H7 (cell line): ENCODE data around the gene DTX4. TPM values are rescaled to one million over a fixed set of nuclear protein-coding genes. Genes with fewer than 3 reads are reported as not detected.

Experiments
- DNase-seq: peaks from one replicate; pipeline ENCODE4 v3.0.0; 2012
- H3K27me3 ChIP-seq: 2 replicates; pipeline ENCODE4 v1.6.0; 2011; ENCODE audit warnings: mild to moderate bottlenecking, low read length; ENCODE audit not compliant: control insufficient read depth, insufficient read depth
- H3K36me3 ChIP-seq: replicated peaks from 2 replicates; pipeline ENCODE4 v1.5.1; 2011; ENCODE audit warnings: low read length; ENCODE audit not compliant: control insufficient read depth, insufficient read depth
- H3K4me3 ChIP-seq: 2 replicates; pipeline ENCODE4 v1.5.1; 2011; ENCODE audit warnings: low read depth, mild to moderate bottlenecking, control low read depth, low read length, moderate library complexity; ENCODE audit not compliant: insufficient read depth
- total RNA-seq: library from RNA; depleted of rRNA; stranded (reverse); fragments of >200 nt; shearing (Covaris generic); gene quantifications from 2 replicates; pipeline ENCODE4 v1.2.3, GENCODE V29; 2014

DTX4 gene
- total RNA-seq, 1 experiment from 2014 or later, result 7.6 TPM

- H3K27me3 ChIP-seq, result no peaks in the 10 kb centered on the region
- DNase-seq, result no peak
- peaks cover 1% of the 10 kb centered on the region; the same call in 1 of the 2 replicates for H3K36me3 ChIP-seq
- no peak overlapping the region for H3K4me3 ChIP-seq
These were observed 8.3 kb downstream of the DTX4 start for GRCh38 chr11:59180168-59180776.

- peaks cover 1% of the 10 kb centered on the region; the same call in 1 of the 2 replicates for H3K36me3 ChIP-seq
- no peaks in the 10 kb centered on the region for H3K27me3 ChIP-seq
- H3K4me3 ChIP-seq, result no peak overlapping the region
- no peak for DNase-seq
These were observed 9.0 kb downstream of the DTX4 start for GRCh38 chr11:59180907-59181306.

DNA sequence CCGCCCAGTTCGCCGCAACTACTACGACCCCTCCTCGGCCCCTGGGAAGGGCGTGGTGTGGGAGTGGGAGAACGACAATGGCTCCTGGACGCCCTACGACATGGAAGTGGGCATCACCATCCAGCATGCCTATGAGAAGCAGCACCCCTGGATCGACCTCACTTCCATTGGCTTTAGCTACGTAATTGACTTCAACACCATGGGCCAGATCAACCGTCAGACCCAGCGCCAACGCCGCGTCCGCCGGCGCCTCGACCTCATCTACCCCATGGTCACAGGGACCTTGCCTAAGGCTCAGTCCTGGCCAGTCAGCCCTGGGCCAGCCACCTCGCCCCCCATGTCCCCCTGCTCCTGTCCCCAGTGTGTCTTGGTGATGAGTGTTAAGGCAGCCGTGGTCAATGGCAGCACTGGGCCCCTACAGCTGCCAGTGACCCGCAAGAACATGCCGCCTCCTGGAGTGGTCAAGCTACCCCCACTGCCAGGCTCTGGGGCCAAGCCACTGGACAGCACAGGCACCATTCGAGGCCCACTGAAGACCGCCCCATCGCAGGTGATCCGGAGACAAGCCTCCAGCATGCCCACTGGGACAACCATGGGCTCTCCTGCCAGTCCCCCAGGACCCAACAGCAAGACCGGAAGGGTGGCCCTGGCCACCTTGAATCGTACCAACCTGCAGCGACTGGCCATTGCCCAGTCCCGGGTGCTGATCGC is 10.0 kb downstream of the DTX4 start:
- Histone ChIP-seq H3K36me3 (peaks cover 1% of the 10 kb centered on the region; the same call in 1 of the 2 replicates), H3K4me3 (no peak overlapping the region), H3K27me3 (no peaks in the 10 kb centered on the region)
- DNase-seq, result no peak

DNA sequence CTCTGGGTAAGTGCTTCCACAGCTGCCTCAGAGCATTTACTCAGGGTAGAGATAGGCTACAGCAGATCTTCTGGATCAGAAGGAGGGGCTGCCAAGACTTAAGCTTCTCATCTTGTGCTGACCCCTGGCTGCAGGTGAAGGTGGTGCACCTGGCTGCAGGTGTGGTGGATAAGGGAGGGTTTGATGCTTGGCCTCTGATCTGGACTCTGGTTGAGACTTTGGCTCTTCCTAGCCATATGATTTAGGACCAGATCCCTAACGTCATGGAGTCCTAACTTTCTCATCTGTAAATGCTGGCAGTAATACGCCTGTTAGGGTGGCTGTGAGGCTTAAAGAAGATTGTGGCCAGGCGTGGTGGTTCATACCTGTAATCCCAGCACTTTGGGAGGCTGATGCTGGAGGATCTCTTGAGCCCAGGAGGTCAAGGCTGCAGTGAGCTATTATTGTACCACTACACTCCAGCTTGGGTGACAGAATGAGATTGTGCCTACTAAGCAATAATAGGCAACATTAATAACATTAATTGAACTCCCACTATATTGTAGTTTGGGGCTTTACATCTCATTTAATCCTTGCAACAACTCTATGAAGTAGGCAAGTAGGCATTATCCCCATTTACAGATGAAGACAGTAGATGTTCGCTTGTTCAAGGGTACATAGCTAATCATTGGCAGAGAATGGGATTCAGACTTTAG is 10.7 kb downstream of the DTX4 start:
- Histone ChIP-seq H3K27me3 (no peaks in the 10 kb centered on the region), H3K4me3 (no peak overlapping the region), H3K36me3 (peaks cover 1% of the 10 kb centered on the region; the same call in 1 of the 2 replicates)
- peak; percentile 89 for DNase-seq

- no peaks in the 10 kb centered on the region for H3K27me3 ChIP-seq
- H3K36me3 ChIP-seq, result peaks cover 1% of the 10 kb centered on the region; the same call in 1 of the 2 replicates
- H3K4me3 ChIP-seq, result no peak overlapping the region
- no peak for DNase-seq
These were observed 11.8 kb downstream of the DTX4 start for GRCh38 chr11:59183771-59184170.

DNA sequence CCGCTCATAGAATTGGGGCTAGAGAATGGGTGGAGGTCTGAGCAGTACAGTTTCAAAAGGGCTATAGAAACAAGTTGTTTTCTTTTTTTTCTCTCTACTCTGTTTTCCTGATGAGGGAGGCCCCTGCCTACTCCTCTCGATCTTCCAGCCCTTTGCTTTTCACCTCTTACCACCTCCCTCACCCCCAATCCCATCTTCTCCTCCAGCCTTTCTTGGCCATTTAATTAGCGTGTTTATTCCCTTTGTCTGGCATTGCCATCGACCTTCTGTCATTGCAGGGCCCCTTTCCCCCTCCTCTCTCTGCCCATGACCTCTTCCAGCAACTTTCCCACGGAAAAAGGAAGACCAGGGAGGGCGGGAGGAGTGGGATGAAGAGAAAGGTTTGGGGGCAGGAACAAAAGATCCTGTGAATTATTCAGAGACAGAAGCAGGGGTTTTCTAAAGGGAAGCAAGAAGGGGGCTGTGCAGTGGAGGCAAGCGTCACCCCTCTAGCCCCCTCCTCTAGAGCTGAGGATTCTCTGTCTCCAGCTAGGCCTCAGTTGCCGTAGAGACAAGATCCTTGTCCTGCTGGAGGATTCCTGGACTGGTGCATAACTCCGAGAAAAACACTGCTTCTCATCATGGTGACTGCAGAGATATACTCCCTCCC is 12.9 kb downstream of the DTX4 start:
- Histone ChIP-seq H3K36me3 (peaks cover 4% of the 10 kb centered on the region; the same call in 1 of the 2 replicates), H3K27me3 (no peaks in the 10 kb centered on the region), H3K4me3 (no peak overlapping the region)
- peak; percentile 20 for DNase-seq

GRCh38 chr11:59185386-59185945 is 13.5 kb downstream of the DTX4 start:
- Histone ChIP-seq H3K4me3 (no peak overlapping the region), H3K36me3 (peaks cover 4% of the 10 kb centered on the region; the same call in 1 of the 2 replicates), H3K27me3 (no peaks in the 10 kb centered on the region)
- no peak for DNase-seq

- DNase-seq, result peak; percentile 80
- Histone ChIP-seq H3K27me3 (no peaks in the 10 kb centered on the region), H3K36me3 (peaks cover 4% of the 10 kb centered on the region; the same call in 1 of the 2 replicates), H3K4me3 (no peak overlapping the region)
These were observed 14.2 kb downstream of the DTX4 start for GRCh38 chr11:59186130-59186594.

DNA sequence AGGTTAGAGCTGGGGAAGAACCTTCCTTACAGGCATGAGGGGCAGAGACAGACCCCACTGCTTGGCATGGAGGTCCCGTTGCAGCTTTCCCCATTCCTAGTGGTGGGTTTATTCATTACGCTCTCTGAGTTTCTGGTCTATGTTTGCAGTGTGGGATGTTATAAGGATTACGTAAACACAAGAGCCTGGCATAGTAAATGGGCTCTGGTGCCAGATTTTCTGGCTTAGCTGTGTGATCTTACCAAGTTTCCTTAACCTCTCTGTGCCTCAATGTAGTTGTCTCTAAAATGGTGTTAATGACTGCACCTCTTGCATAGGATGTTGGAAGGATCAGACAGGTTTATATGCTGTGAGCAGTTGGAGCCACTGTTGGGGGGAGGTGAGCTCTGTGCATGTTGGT is 15.1 kb downstream of the DTX4 start:
- no peak overlapping the region for H3K4me3 ChIP-seq
- DNase-seq, result no peak
- no peaks in the 10 kb centered on the region for H3K27me3 ChIP-seq
- H3K36me3 ChIP-seq, result peaks cover 6% of the 10 kb centered on the region

- H3K36me3 ChIP-seq, result peaks cover 6% of the 10 kb centered on the region
- H3K27me3 ChIP-seq, result no peaks in the 10 kb centered on the region
- H3K4me3 ChIP-seq, result no peak overlapping the region
- DNase-seq, result no peak
These were observed 15.7 kb downstream of the DTX4 start for GRCh38 chr11:59187587-59187986.

DNA sequence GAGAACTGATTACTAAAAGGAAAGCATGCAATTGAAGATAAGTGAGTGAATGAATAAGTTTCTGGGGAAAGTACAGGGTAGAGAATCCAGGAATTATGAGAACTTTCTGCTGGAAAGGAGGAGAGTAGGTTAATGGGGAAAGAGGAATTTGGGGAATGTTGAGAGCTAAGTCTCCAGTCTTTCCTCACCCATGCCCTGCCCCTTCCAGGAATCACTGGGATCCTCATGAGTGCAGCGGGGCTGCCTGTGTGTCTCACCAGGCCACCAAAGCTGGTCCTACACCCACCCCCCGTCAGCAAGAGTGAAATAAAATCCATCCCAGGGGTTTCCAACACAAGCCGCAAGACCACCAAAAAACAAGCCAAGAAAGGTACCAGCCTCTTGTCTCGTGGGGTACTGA is 17.0 kb downstream of the DTX4 start:
- H3K36me3 ChIP-seq, result peaks cover 6% of the 10 kb centered on the region
- H3K27me3 ChIP-seq, result no peaks in the 10 kb centered on the region
- no peak for DNase-seq
- no peak overlapping the region for H3K4me3 ChIP-seq

- Histone ChIP-seq H3K4me3 (no peak overlapping the region), H3K27me3 (no peaks in the 10 kb centered on the region), H3K36me3 (peaks cover 10% of the 10 kb centered on the region)
- DNase-seq, result no peak
These were observed 18.1 kb downstream of the DTX4 start for GRCh38 chr11:59189986-59190385.

DNA sequence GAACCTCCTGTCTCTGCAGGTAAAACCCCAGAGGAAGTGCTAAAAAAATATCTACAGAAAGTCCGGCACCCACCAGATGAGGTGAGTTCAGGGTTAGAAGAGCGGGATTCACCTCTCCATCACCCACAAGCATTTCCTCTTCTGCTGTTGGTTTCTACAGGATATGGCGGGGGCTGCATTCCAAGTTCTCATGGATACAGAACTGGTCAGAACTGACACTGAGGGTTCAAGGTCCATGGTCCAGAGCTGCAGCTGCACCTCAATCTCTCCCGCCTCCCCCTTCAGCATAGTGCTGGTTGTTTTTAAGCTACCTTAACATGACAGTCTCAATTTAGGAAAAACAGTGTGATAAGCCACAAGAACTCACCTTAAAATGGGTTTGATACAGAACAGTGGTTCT is 19.2 kb downstream of the DTX4 start:
- Histone ChIP-seq H3K36me3 (peaks cover 14% of the 10 kb centered on the region), H3K4me3 (no peak overlapping the region), H3K27me3 (no peaks in the 10 kb centered on the region)
- no peak for DNase-seq

DNA sequence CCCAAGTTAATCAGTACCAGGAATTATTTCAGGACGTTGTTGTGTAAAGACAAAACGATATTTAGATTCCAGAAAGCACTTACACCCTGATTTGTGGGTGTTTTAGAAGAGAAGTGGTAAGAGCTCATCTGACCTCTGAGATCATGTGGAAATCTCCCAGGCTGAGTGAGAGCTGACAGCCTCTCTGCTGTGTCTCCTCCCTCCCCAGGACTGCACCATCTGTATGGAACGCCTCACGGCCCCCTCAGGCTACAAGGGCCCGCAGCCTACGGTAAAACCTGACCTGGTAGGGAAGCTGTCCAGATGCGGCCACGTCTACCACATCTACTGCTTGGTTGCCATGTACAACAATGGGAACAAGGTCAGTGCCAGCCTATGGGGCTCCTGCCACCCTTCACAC is 20.0 kb downstream of the DTX4 start:
- no peaks in the 10 kb centered on the region for H3K27me3 ChIP-seq
- DNase-seq, result no peak
- peaks cover 16% of the 10 kb centered on the region for H3K36me3 ChIP-seq
- no peak overlapping the region for H3K4me3 ChIP-seq
